Neutrophil (primary cell): Measurements from ENCODE around the gene RRM2.

Source experiments
- H3K27ac ChIP-seq: fragments of 200-600 bp; sonication (generic); 2 replicates; pipeline ENCODE4 v1.5.1; 2016; ENCODE audit warnings: mild to moderate bottlenecking, moderate library complexity
- H3K27me3 ChIP-seq: fragments of 200-600 bp; sonication (generic); 2 replicates; pipeline ENCODE4 v1.6.0; 2016; ENCODE audit warnings: mild to moderate bottlenecking
- H3K36me3 ChIP-seq: fragments of 200-600 bp; sonication (generic); 2 replicates; pipeline ENCODE4 v1.5.1; 2017
- H3K4me1 ChIP-seq, 2 experiments: fragments of 200-600 bp in 1 of 2; sonication (generic) in 1 of 2; 1 replicate in 1 of 2; 2 replicates in 1 of 2; pipeline versions ENCODE4 v1.5.1 to v1.6.1; 2013 to 2016; ENCODE audit warnings: low read depth in 1 of 2, low read length in 1 of 2, mild to moderate bottlenecking in 1 of 2, moderate library complexity in 1 of 2; ENCODE audit not compliant: control insufficient read depth in 1 of 2, insufficient read depth in 1 of 2
- H3K4me3 ChIP-seq, 2 experiments: fragments of 200-600 bp in 1 of 2; sonication (generic) in 1 of 2; 1 replicate in 1 of 2; 2 replicates in 1 of 2; pipeline ENCODE4 v1.5.1; 2013 to 2016; ENCODE audit warnings: low read depth in 1 of 2, low read length in 1 of 2, mild to moderate bottlenecking in 1 of 2, moderate library complexity in 1 of 2
- H3K9me3 ChIP-seq: fragments of 200-600 bp; sonication (generic); 2 replicates; pipeline ENCODE4 v1.5.1; 2016
- TF ChIP-seq, protein P1 (sequence below): fragments of 200-600 bp; sonication (generic); IDR thresholded peaks from 2 replicates; pipeline ENCODE4 v1.5.1; 2016; ENCODE audit warnings: antibody characterized with exemption

RRM2 gene

GRCh38 chr2:10175441-10175840 lies 52.9 kb downstream of the RRM2 start:
- no peak overlapping the region for H3K27ac ChIP-seq

GRCh38 chr2:10178751-10179150 lies 56.2 kb downstream of the RRM2 start:
- H3K27ac ChIP-seq, result no peak overlapping the region
- no peaks in the 10 kb centered on the region for H3K4me1 ChIP-seq
- H3K4me3 ChIP-seq, result no peak overlapping the region
- H3K9me3 ChIP-seq, result no peaks in the 10 kb centered on the region
- no peaks in the 10 kb centered on the region for H3K27me3 ChIP-seq
- H3K36me3 ChIP-seq, result peaks cover 26% of the 10 kb centered on the region
- TF ChIP-seq, protein P1, sequence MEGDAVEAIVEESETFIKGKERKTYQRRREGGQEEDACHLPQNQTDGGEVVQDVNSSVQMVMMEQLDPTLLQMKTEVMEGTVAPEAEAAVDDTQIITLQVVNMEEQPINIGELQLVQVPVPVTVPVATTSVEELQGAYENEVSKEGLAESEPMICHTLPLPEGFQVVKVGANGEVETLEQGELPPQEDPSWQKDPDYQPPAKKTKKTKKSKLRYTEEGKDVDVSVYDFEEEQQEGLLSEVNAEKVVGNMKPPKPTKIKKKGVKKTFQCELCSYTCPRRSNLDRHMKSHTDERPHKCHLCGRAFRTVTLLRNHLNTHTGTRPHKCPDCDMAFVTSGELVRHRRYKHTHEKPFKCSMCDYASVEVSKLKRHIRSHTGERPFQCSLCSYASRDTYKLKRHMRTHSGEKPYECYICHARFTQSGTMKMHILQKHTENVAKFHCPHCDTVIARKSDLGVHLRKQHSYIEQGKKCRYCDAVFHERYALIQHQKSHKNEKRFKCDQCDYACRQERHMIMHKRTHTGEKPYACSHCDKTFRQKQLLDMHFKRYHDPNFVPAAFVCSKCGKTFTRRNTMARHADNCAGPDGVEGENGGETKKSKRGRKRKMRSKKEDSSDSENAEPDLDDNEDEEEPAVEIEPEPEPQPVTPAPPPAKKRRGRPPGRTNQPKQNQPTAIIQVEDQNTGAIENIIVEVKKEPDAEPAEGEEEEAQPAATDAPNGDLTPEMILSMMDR, result no peak

More at GRCh38 chr2:10175441-10175840, 52.9 kb downstream of the RRM2 start:
- H3K27me3 ChIP-seq, result no peaks in the 10 kb centered on the region
- H3K4me1 ChIP-seq, result no peaks in the 10 kb centered on the region
- peaks cover 51% of the 10 kb centered on the region for H3K36me3 ChIP-seq
- H3K9me3 ChIP-seq, result no peaks in the 10 kb centered on the region
- TF ChIP-seq, protein P1, result no peak
- H3K4me3 ChIP-seq, result no peak overlapping the region

GRCh38 chr2:10179422-10179821 lies 56.9 kb downstream of the RRM2 start:
- no peaks in the 10 kb centered on the region for H3K9me3 ChIP-seq
- peaks cover 22% of the 10 kb centered on the region for H3K36me3 ChIP-seq
- H3K4me1 ChIP-seq, result no peaks in the 10 kb centered on the region
- TF ChIP-seq, protein P1, result no peak
- no peaks in the 10 kb centered on the region for H3K27me3 ChIP-seq
- H3K4me3 ChIP-seq, result no peak overlapping the region
- no peak overlapping the region for H3K27ac ChIP-seq

DNA sequence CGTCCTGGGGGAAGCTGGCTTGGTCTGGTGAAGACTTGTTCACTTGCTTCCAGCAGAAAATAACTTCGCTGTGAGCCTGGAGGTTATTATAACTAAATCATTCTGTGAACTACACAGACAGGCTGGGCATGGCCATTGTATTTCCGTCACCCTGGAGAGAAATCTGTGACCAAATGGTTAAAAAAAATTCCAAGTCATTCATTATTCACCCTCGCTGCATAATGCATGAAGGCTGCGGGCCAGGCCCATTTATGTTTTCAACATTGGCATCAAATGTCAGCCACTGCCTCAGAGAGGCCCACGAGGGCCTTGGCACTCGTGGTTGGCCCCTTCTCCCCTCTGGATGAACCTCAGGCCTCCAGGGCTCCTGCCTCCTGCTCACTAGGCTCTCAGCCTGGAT lies 57.7 kb downstream of the RRM2 start:
- H3K27ac ChIP-seq, result no peak overlapping the region
- no peaks in the 10 kb centered on the region for H3K27me3 ChIP-seq
- H3K4me1 ChIP-seq, result no peaks in the 10 kb centered on the region
- no peaks in the 10 kb centered on the region for H3K9me3 ChIP-seq
- no peak overlapping the region for H3K4me3 ChIP-seq
- H3K36me3 ChIP-seq, result peaks cover 24% of the 10 kb centered on the region
- TF ChIP-seq, protein P1, result no peak
